VCaP (cell line): ENCODE results near the gene HAAO.

Source experiments
- H3K27ac ChIP-seq: fragments of 450-650 bp; 2 replicates; pipeline ENCODE4 v1.5.1; 2017
- CTCF ChIP-seq: fragments of 450-650 bp; conservative IDR thresholded peaks from 2 replicates; pipeline ENCODE4 v1.5.1; 2017; ENCODE audit warnings: mild to moderate bottlenecking, moderate library complexity

HAAO gene

GRCh38 chr2:42756966-42757513 lies 35.3 kb downstream of the HAAO start:
- H3K27ac ChIP-seq, result no peak overlapping the region
- TF ChIP-seq CTCF, result no peak

GRCh38 chr2:42756150-42756775 lies 36.1 kb downstream of the HAAO start:
- no peak for TF ChIP-seq CTCF
- H3K27ac ChIP-seq, result no peak overlapping the region

- no peak overlapping the region for H3K27ac ChIP-seq
- TF ChIP-seq CTCF, result no peak
These were observed 37.0 kb downstream of the HAAO start for GRCh38 chr2:42755191-42755880.

GRCh38 chr2:42754776-42755140 lies 37.6 kb downstream of the HAAO start:
- H3K27ac ChIP-seq, result no peak overlapping the region
- no peak for TF ChIP-seq CTCF

- H3K27ac ChIP-seq, result no peak overlapping the region
- TF ChIP-seq CTCF, result no peak
These were observed 38.2 kb downstream of the HAAO start for GRCh38 chr2:42754021-42754775.

GRCh38 chr2:42752816-42753813 lies 39.3 kb downstream of the HAAO start:
- H3K27ac ChIP-seq, result no peak overlapping the region
- TF ChIP-seq CTCF, result no peak
